ENCODE measurements around the gene GCSAM.

The GCSAM gene

GRCh38 chr3:112089956-112090886 is 42.8 kb downstream of the GCSAM start:
- Histone ChIP-seq H3K4me1 (ENCODE audit: control insufficient read depth in 5 of 5, insufficient read depth in 5 of 5, low read length in 5 of 5) (peaks cover 1 to 26% (median 22%) of the 10 kb centered on the region in 5 donors), H3K27ac (ENCODE audit: low read depth, low read length) (no peak overlapping the region), H3K9ac (ENCODE audit: low read length in 5 of 5) (no peak overlapping the region), H3K9me3 (ENCODE audit: control insufficient read depth in 5 of 5, low read length in 5 of 5) (no peaks in the 10 kb centered on the region), H3K4me3 (ENCODE audit: low read depth in 1 of 5, low read length in 5 of 5) (no peak overlapping the region), H3K36me3 (ENCODE audit: control insufficient read depth in 5 of 5, insufficient read depth in 5 of 5, low read length in 5 of 5) (no peaks in the 10 kb centered on the region), H3K27me3 (ENCODE audit: control insufficient read depth in 5 of 5, insufficient read depth in 4 of 5, low read length in 5 of 5) (peaks cover 0 to 7% (median 2%) of the 10 kb centered on the region in 5 donors)

DNA sequence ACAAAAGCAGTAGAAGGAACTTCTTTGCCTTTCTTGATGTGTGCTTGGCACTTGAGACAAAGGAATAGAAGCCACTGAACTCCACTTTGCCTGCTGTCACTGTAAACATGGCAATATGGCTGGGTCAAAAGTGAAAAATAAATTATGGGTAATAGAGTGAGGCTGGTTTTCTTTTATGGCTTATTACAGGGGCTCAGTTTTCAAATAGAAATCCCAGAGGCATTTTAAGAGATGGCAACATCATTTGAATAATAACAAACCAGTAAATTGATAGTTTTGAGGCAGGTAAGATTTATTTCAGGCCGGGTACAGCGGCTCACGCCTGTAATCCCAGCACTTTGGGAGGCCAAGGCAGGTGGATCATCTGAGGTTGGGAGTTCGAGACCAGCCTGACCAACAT is 44.1 kb downstream of the GCSAM start:
- Histone ChIP-seq H3K9me3 (ENCODE audit: control insufficient read depth in 5 of 5, low read length in 5 of 5) (no peaks in the 10 kb centered on the region), H3K27me3 (ENCODE audit: control insufficient read depth in 5 of 5, insufficient read depth in 4 of 5, low read length in 5 of 5) (peaks cover 0 to 7% (median 2%) of the 10 kb centered on the region in 5 donors), H3K4me3 (ENCODE audit: low read depth in 1 of 5, low read length in 5 of 5) (no peak overlapping the region), H3K27ac (ENCODE audit: low read depth, low read length) (no peak overlapping the region), H3K4me1 (ENCODE audit: control insufficient read depth in 5 of 5, insufficient read depth in 5 of 5, low read length in 5 of 5) (peaks cover 1 to 26% (median 22%) of the 10 kb centered on the region in 5 donors), H3K36me3 (ENCODE audit: control insufficient read depth in 5 of 5, insufficient read depth in 5 of 5, low read length in 5 of 5) (no peaks in the 10 kb centered on the region), H3K9ac (ENCODE audit: low read length in 5 of 5) (no peak overlapping the region)

DNA sequence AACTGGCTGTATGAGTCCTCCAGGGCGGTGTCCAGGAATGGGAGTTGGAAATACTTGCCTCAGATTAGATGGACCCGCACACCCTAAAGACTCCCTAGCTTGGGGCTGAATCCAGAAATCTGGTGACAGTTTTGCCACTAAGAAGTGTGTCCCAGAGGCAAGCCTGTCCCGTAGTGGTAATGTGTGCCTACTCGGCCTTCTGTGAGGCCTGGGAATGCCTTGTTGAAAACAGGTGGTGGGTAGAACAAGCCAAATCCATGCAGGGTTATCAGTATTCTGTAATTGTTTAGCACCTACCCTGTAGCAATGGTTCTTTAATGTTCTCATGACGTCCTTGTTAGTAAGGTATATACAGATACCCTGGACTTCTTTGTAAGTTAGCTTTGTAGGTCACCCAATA is 45.3 kb downstream of the GCSAM start:
- Histone ChIP-seq H3K9ac (ENCODE audit: low read length in 5 of 5) (no peak overlapping the region), H3K27me3 (ENCODE audit: control insufficient read depth in 5 of 5, insufficient read depth in 4 of 5, low read length in 5 of 5) (peaks cover 0 to 7% (median 2%) of the 10 kb centered on the region in 5 donors), H3K4me3 (ENCODE audit: low read depth in 1 of 5, low read length in 5 of 5) (no peak overlapping the region), H3K36me3 (ENCODE audit: control insufficient read depth in 5 of 5, insufficient read depth in 5 of 5, low read length in 5 of 5) (no peaks in the 10 kb centered on the region), H3K4me1 (ENCODE audit: control insufficient read depth in 5 of 5, insufficient read depth in 5 of 5, low read length in 5 of 5) (peaks cover 1 to 23% (median 20%) of the 10 kb centered on the region in 5 donors), H3K9me3 (ENCODE audit: control insufficient read depth in 5 of 5, low read length in 5 of 5) (no peaks in the 10 kb centered on the region), H3K27ac (ENCODE audit: low read depth, low read length) (no peak overlapping the region)

GRCh38 chr3:112086875-112087524 is 46.0 kb downstream of the GCSAM start:
- Histone ChIP-seq H3K9me3 (ENCODE audit: control insufficient read depth in 5 of 5, low read length in 5 of 5) (no peaks in the 10 kb centered on the region), H3K4me1 (ENCODE audit: control insufficient read depth in 5 of 5, insufficient read depth in 5 of 5, low read length in 5 of 5) (peaks cover 1 to 19% (median 14%) of the 10 kb centered on the region in 5 donors), H3K36me3 (ENCODE audit: control insufficient read depth in 5 of 5, insufficient read depth in 5 of 5, low read length in 5 of 5) (no peaks in the 10 kb centered on the region), H3K4me3 (ENCODE audit: low read depth in 1 of 5, low read length in 5 of 5) (peak overlapping the region; percentile 64 to 74 (median 70)), H3K27me3 (ENCODE audit: control insufficient read depth in 5 of 5, insufficient read depth in 4 of 5, low read length in 5 of 5) (peaks cover 0 to 7% (median 2%) of the 10 kb centered on the region in 5 donors), H3K27ac (ENCODE audit: low read depth, low read length) (no peak overlapping the region), H3K9ac (ENCODE audit: low read length in 5 of 5) (peak overlapping the region in 3 of 5 donors; percentile 52 to 81 (median 62))

DNA sequence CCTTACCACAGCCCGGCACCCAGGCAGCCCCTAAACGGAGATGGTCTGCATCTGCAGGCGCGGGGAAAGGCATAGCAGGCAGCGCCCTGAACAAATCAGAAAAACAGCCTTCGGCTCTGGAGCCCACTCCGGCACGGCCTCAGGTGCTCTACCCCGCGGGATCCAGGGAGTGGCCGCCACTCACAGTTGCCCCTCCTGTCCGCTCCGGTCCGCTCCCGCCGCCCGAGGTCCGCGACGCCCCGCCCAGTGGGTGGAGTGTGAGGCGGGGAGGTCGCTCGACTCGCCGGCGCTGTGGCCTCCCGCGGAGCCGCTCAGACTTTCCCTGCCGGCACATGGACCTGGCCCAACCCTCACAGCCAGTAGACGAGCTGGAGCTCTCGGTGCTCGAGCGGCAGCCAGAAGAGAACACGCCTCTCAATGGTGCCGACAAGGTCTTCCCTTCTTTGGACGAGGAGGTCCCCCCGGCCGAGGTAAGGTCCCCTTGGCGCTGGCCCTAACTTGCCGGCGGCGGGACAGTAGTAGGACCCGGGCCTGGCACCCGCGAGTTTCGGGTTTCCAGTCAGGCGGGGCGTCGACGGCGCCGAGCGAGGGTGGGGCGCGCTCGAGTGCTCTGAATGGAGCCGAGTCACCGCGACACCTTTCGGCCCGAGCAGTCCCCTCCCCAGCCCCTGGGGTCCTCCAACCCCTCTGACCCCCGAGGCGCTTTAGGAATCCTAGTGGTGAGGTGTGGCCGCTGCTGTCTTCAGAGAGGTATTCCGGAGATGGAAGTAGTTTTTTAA is 46.8 kb downstream of the GCSAM start, which contains the start of gene C3orf52:
Gene C3orf52, plus strand, starts transcription at position 314 of the 779 bp plus-strand sequence. Its CDS starts 19 bp downstream, at position 333.
- Histone ChIP-seq H3K4me3 (ENCODE audit: low read depth in 1 of 5, low read length in 5 of 5) (peak within 1 kb of the TSS; percentile 64 to 74 (median 70)), H3K9ac (ENCODE audit: low read length in 5 of 5) (peak within 1 kb of the TSS in 4 of 5 donors; percentile 51 to 81 (median 57)), H3K4me1 (ENCODE audit: control insufficient read depth in 5 of 5, insufficient read depth in 5 of 5, low read length in 5 of 5) (peaks cover 1 to 19% (median 14%) of the 10 kb centered on the region in 5 donors), H3K36me3 (ENCODE audit: control insufficient read depth in 5 of 5, insufficient read depth in 5 of 5, low read length in 5 of 5) (no peaks in the 10 kb centered on the region), H3K27ac (ENCODE audit: low read depth, low read length) (no peak within 1 kb of the TSS), H3K9me3 (ENCODE audit: control insufficient read depth in 5 of 5, low read length in 5 of 5) (no peaks in the 10 kb centered on the region), H3K27me3 (ENCODE audit: control insufficient read depth in 5 of 5, insufficient read depth in 4 of 5, low read length in 5 of 5) (peaks cover 0 to 7% (median 2%) of the 10 kb centered on the region in 5 donors)

GRCh38 chr3:112085735-112086075 is 47.3 kb downstream of the GCSAM start:
- peak overlapping the region in 3 of 5 donors; percentile 51 to 81 (median 62) for H3K9ac ChIP-seq (ENCODE audit: low read length in 5 of 5)
- H3K4me1 ChIP-seq (ENCODE audit: control insufficient read depth in 5 of 5, insufficient read depth in 5 of 5, low read length in 5 of 5) = peaks cover 1 to 17% (median 14%) of the 10 kb centered on the region in 5 donors
- peaks cover 0 to 7% (median 2%) of the 10 kb centered on the region in 5 donors for H3K27me3 ChIP-seq (ENCODE audit: control insufficient read depth in 5 of 5, insufficient read depth in 4 of 5, low read length in 5 of 5)
- H3K36me3 ChIP-seq (ENCODE audit: control insufficient read depth in 5 of 5, insufficient read depth in 5 of 5, low read length in 5 of 5) = no peaks in the 10 kb centered on the region
- H3K27ac ChIP-seq (ENCODE audit: low read depth, low read length) = no peak overlapping the region
- no peaks in the 10 kb centered on the region for H3K9me3 ChIP-seq (ENCODE audit: control insufficient read depth in 5 of 5, low read length in 5 of 5)
- peak overlapping the region; percentile 58 to 74 (median 70) for H3K4me3 ChIP-seq (ENCODE audit: low read depth in 1 of 5, low read length in 5 of 5)

DNA sequence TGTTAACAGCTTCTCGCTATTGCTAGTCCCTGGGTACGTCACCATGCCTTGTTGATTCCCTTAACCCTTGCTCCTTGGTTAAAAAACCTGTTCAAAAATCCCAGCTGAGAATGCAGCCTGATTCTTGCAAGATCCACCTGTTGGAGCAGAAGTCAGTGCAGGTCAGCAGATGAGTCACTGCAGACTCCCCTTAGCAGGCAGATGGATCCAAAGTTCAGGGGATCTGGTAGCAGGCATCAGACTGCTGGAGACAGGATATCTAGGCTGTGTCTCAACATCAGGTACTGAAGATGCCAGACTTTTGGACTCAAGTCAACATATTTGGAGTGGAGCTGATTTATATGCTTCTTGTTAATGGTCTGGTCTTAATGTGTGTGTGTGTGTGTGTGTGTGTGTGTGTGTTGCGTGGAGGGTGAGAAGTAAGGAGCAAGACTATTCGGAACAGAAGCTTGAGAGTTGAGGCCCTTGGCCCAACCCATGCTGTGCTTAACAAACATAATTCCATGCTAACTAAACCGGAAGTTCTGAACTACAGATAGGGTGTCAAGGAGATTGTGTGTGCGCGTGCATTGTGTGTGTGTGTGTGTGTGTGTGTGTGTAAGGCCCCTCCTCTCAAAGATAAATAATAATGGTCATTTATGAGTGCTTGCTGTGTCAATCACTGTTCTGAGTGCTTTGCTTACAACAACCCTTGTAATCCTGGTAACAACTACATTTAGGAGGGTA is 47.9 kb downstream of the GCSAM start:
- H3K9ac ChIP-seq (ENCODE audit: low read length in 5 of 5) = no peak overlapping the region
- H3K4me1 ChIP-seq (ENCODE audit: control insufficient read depth in 5 of 5, insufficient read depth in 5 of 5, low read length in 5 of 5) = peaks cover 1 to 17% (median 11%) of the 10 kb centered on the region in 5 donors
- H3K9me3 ChIP-seq (ENCODE audit: control insufficient read depth in 5 of 5, low read length in 5 of 5) = no peaks in the 10 kb centered on the region
- no peaks in the 10 kb centered on the region for H3K36me3 ChIP-seq (ENCODE audit: control insufficient read depth in 5 of 5, insufficient read depth in 5 of 5, low read length in 5 of 5)
- peaks cover 0 to 7% (median 2%) of the 10 kb centered on the region in 5 donors for H3K27me3 ChIP-seq (ENCODE audit: control insufficient read depth in 5 of 5, insufficient read depth in 4 of 5, low read length in 5 of 5)
- H3K27ac ChIP-seq (ENCODE audit: low read depth, low read length) = no peak overlapping the region
- no peak overlapping the region for H3K4me3 ChIP-seq (ENCODE audit: low read depth in 1 of 5, low read length in 5 of 5)

- peaks cover 1 to 17% (median 11%) of the 10 kb centered on the region in 5 donors for H3K4me1 ChIP-seq (ENCODE audit: control insufficient read depth in 5 of 5, insufficient read depth in 5 of 5, low read length in 5 of 5)
- no peaks in the 10 kb centered on the region for H3K36me3 ChIP-seq (ENCODE audit: control insufficient read depth in 5 of 5, insufficient read depth in 5 of 5, low read length in 5 of 5)
- H3K9ac ChIP-seq (ENCODE audit: low read length in 5 of 5) = no peak overlapping the region
- H3K9me3 ChIP-seq (ENCODE audit: control insufficient read depth in 5 of 5, low read length in 5 of 5) = no peaks in the 10 kb centered on the region
- H3K27me3 ChIP-seq (ENCODE audit: control insufficient read depth in 5 of 5, insufficient read depth in 4 of 5, low read length in 5 of 5) = peaks cover 0 to 5% (median 0%) of the 10 kb centered on the region in 5 donors
- H3K27ac ChIP-seq (ENCODE audit: low read depth, low read length) = no peak overlapping the region
- no peak overlapping the region for H3K4me3 ChIP-seq (ENCODE audit: low read depth in 1 of 5, low read length in 5 of 5)
Measured at GRCh38 chr3:112083239-112083638, 49.8 kb downstream of the GCSAM start.
